ENCODE data around the gene FADD. TPM values are rescaled to one million over a fixed set of nuclear protein-coding genes. Genes with fewer than 3 reads are reported as not detected.

FADD gene
- total RNA-seq, 1 donor: 53.2 TPM

DNA sequence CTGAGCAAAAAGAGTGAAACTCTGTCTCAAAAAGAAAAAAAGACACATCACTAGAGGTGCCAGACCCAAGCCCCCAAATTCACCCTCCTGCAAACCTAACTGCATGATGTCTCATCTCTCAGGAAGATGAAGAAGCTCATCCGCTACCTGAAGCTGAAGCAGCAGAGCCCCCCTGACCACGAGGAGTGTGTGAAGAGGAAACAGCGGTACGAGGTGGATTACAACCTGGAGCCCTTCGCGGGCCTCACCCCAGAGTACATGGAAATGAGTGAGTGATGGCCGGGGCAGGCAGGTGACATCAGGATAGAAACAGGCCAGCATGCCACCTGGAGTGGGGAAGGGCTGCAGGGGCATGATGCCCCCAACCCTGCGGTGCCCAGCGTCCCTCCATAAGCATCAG, 36.0 kb upstream of the FADD start:
- TF ChIP-seq, protein P1, sequence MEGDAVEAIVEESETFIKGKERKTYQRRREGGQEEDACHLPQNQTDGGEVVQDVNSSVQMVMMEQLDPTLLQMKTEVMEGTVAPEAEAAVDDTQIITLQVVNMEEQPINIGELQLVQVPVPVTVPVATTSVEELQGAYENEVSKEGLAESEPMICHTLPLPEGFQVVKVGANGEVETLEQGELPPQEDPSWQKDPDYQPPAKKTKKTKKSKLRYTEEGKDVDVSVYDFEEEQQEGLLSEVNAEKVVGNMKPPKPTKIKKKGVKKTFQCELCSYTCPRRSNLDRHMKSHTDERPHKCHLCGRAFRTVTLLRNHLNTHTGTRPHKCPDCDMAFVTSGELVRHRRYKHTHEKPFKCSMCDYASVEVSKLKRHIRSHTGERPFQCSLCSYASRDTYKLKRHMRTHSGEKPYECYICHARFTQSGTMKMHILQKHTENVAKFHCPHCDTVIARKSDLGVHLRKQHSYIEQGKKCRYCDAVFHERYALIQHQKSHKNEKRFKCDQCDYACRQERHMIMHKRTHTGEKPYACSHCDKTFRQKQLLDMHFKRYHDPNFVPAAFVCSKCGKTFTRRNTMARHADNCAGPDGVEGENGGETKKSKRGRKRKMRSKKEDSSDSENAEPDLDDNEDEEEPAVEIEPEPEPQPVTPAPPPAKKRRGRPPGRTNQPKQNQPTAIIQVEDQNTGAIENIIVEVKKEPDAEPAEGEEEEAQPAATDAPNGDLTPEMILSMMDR (IDR thresholded peaks at IDR 0.05; ENCODE audit: extremely low read depth, low read depth, low read length): no peak
- peak; percentile 64 for DNase-seq (ENCODE audit: insufficient read length, low spot score, missing footprints)
- H3K27ac ChIP-seq (ENCODE audit: low read depth, low read length): no peak overlapping the region
- no peaks in the 10 kb centered on the region for H3K9me3 ChIP-seq (ENCODE audit: low read depth, low read length)
- peaks cover 5% of the 10 kb centered on the region for H3K27me3 ChIP-seq (ENCODE audit: insufficient read depth, low read length)
- no peak overlapping the region for H3K4me3 ChIP-seq (ENCODE audit: insufficient read depth, low read length)
- H3K4me2 ChIP-seq (ENCODE audit: insufficient read depth, low read length): no peak overlapping the region
- H2AFZ ChIP-seq (ENCODE audit: low read length): no peak overlapping the region
- no peaks in the 10 kb centered on the region for H4K20me1 ChIP-seq (ENCODE audit: insufficient read depth, low read length)
- H3K79me2 ChIP-seq (ENCODE audit: insufficient read depth, low read length): no peaks in the 10 kb centered on the region
- no peaks in the 10 kb centered on the region for H3K36me3 ChIP-seq (ENCODE audit: insufficient read depth, low read length)
- H3K4me1 ChIP-seq (ENCODE audit: insufficient read depth, low read length): no peaks in the 10 kb centered on the region

DNA sequence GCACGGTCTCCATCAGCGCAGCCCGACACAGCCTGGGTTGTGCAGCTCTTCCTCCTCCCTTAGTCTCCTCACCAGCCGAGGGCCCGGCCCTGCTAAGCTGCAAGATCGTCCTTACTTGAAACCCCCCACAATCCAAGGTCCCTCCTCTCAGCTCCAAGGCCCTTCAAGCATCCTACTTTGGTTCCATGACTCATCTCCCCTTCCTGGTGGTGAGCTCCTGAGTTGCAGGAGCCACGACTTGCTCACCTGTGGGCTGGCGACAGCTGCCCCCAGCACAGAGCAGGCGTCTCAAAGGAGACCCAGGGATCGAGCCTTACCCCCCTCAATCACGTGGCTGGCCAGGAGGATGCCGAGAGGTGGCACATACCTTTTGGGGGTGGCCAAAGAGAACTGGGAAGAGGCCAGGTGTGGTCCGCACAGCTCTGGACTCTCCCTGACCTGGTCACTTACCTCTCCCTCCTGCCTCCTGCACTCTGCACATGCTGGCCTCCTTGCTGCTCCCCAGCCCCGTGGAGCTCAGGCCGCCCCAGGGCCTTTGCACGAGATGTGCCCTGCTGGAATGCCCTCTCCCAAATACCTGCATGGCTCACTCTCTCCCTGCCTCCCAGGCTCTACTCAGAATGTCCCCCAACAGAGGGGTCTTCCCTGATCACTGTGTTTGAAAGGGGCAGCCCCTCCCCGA, 35.2 kb upstream of the FADD start:
- H4K20me1 ChIP-seq (ENCODE audit: insufficient read depth, low read length): no peaks in the 10 kb centered on the region
- H3K79me2 ChIP-seq (ENCODE audit: insufficient read depth, low read length): no peaks in the 10 kb centered on the region
- no peak overlapping the region for H3K27ac ChIP-seq (ENCODE audit: low read depth, low read length)
- TF ChIP-seq, protein P1 (IDR thresholded peaks at IDR 0.05; ENCODE audit: extremely low read depth, low read depth, low read length): no peak
- H3K9me3 ChIP-seq (ENCODE audit: low read depth, low read length): no peaks in the 10 kb centered on the region
- no peaks in the 10 kb centered on the region for H3K4me1 ChIP-seq (ENCODE audit: insufficient read depth, low read length)
- H3K36me3 ChIP-seq (ENCODE audit: insufficient read depth, low read length): no peaks in the 10 kb centered on the region
- DNase-seq (ENCODE audit: insufficient read length, low spot score, missing footprints): peak; percentile 77
- no peak overlapping the region for H3K4me3 ChIP-seq (ENCODE audit: insufficient read depth, low read length)
- H3K4me2 ChIP-seq (ENCODE audit: insufficient read depth, low read length): no peak overlapping the region
- H2AFZ ChIP-seq (ENCODE audit: low read length): no peak overlapping the region
- H3K27me3 ChIP-seq (ENCODE audit: insufficient read depth, low read length): peaks cover 5% of the 10 kb centered on the region

DNA sequence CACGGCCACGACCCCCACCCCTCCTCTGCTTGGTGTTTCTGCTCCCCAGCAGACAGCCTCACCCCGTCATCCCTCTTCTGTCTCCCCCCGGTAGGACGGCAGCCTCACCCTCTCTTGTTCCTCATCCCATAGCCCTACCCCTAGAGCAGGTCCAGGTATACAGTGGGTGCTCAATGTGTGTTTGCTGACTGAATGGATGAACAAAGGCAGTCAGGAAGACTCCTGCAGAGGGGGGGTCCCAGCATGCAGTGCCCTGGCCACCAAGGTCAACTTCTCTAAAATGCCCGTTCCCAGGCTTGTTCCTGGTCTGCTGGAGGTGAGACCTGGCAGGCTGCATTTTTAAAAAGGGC, 34.7 kb upstream of the FADD start:
- Histone ChIP-seq H3K4me1 (ENCODE audit: insufficient read depth, low read length) (no peaks in the 10 kb centered on the region), H3K27me3 (ENCODE audit: insufficient read depth, low read length) (peaks cover under 1% of the 10 kb centered on the region), H3K27ac (ENCODE audit: low read depth, low read length) (no peak overlapping the region), H3K9me3 (ENCODE audit: low read depth, low read length) (no peaks in the 10 kb centered on the region), H4K20me1 (ENCODE audit: insufficient read depth, low read length) (no peaks in the 10 kb centered on the region), H2AFZ (ENCODE audit: low read length) (no peak overlapping the region), H3K79me2 (ENCODE audit: insufficient read depth, low read length) (no peaks in the 10 kb centered on the region), H3K4me2 (ENCODE audit: insufficient read depth, low read length) (no peak overlapping the region), H3K4me3 (ENCODE audit: insufficient read depth, low read length) (no peak overlapping the region), H3K36me3 (ENCODE audit: insufficient read depth, low read length) (no peaks in the 10 kb centered on the region)
- TF ChIP-seq, protein P1 (IDR thresholded peaks at IDR 0.05; ENCODE audit: extremely low read depth, low read depth, low read length): no peak
- peak; percentile 79 for DNase-seq (ENCODE audit: insufficient read length, low spot score, missing footprints)

DNA sequence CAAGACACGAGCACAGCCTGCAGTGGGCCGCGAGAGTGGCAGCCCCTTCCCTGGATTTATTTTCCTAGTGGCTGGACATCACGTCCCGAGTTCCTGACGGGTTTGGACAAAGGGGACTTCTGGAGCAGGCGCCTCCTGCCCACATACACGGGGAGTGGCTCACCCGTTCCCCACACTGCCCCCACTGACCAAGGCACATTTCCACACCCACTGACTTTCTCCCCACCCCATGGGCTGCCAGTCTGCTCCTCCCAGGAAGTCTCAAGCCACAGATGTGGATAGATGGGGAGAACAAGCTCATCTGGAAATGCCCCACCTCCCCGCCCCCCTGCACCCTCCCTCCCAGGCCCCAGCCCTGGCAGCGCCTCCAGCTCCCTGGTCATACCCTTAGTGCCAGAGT, 34.0 kb upstream of the FADD start:
- TF ChIP-seq, protein P1 (IDR thresholded peaks at IDR 0.05; ENCODE audit: extremely low read depth, low read depth, low read length): no peak
- Histone ChIP-seq H3K79me2 (ENCODE audit: insufficient read depth, low read length) (no peaks in the 10 kb centered on the region), H3K4me1 (ENCODE audit: insufficient read depth, low read length) (no peaks in the 10 kb centered on the region), H3K9me3 (ENCODE audit: low read depth, low read length) (no peaks in the 10 kb centered on the region), H2AFZ (ENCODE audit: low read length) (no peak overlapping the region), H3K36me3 (ENCODE audit: insufficient read depth, low read length) (no peaks in the 10 kb centered on the region), H3K27ac (ENCODE audit: low read depth, low read length) (no peak overlapping the region), H3K4me3 (ENCODE audit: insufficient read depth, low read length) (no peak overlapping the region), H3K27me3 (ENCODE audit: insufficient read depth, low read length) (no peaks in the 10 kb centered on the region), H4K20me1 (ENCODE audit: insufficient read depth, low read length) (no peaks in the 10 kb centered on the region), H3K4me2 (ENCODE audit: insufficient read depth, low read length) (no peak overlapping the region)
- DNase-seq (ENCODE audit: insufficient read length, low spot score, missing footprints): peak; percentile 75

All from osteoblast (primary cell).